Panc1 (cell line): ENCODE results near the gene PFKL.

Source experiments
- CTCF ChIP-seq: fragments of 450-650 bp; IDR thresholded peaks from 2 replicates; pipeline ENCODE4 v1.5.1; 2017; ENCODE audit warnings: mild to moderate bottlenecking
- POLR2AphosphoS5 ChIP-seq: IDR thresholded peaks from 2 replicates; pipeline ENCODE4 v1.6.1; 2012; ENCODE audit warnings: mild to moderate bottlenecking, low read depth, low read length, moderate library complexity

GRCh38 chr21:44288251-44289110 lies 11.4 kb upstream of the PFKL start:
- no peak for TF ChIP-seq CTCF
- TF ChIP-seq POLR2AphosphoS5: no peak
